NOMO-1 treated with dmso at 0.1 percent for 144 hours (cell line): ENCODE measurements around the gene SUN5.
"Not testable (repeated sequence)": the region's sequence is repeated elsewhere in the genome, so short reads cannot be mapped to it uniquely, and the experiment has no call there.

Experiments used
- DNase-seq: peaks from one replicate; lab custom pipeline; 2025; ENCODE audit not compliant: unreplicated experiment; lab: John Stamatoyannopoulos, UW

Gene SUN5

GRCh38 chr20:32965581-32966373 is 38.5 kb downstream of the SUN5 start:
- no peak for DNase-seq

GRCh38 chr20:32965115-32965514 is 39.1 kb downstream of the SUN5 start:
- no peak for DNase-seq

GRCh38 chr20:32964575-32964974 is 39.7 kb downstream of the SUN5 start:
- no peak for DNase-seq

- DNase-seq, result no peak
These were observed 41.1 kb downstream of the SUN5 start for GRCh38 chr20:32963176-32963575.

GRCh38 chr20:32962646-32963045 is 41.6 kb downstream of the SUN5 start:
- not testable (repeated sequence) for DNase-seq

- no peak for DNase-seq
These were observed 42.2 kb downstream of the SUN5 start for GRCh38 chr20:32962053-32962452.

GRCh38 chr20:32960849-32961731 is 43.1 kb downstream of the SUN5 start:
- no peak for DNase-seq

GRCh38 chr20:32960222-32960518 is 44.1 kb downstream of the SUN5 start:
- DNase-seq, result no peak

GRCh38 chr20:32959351-32960221 is 44.6 kb downstream of the SUN5 start:
- no peak for DNase-seq

- DNase-seq, result no peak
These were observed 45.7 kb downstream of the SUN5 start for GRCh38 chr20:32958574-32958973.

- DNase-seq, result no peak
These were observed 46.8 kb downstream of the SUN5 start for GRCh38 chr20:32957459-32957858.

GRCh38 chr20:32950539-32950938 is 53.7 kb downstream of the SUN5 start:
- DNase-seq, result not testable (repeated sequence)

GRCh38 chr20:32946629-32947028 is 57.6 kb downstream of the SUN5 start:
- no peak for DNase-seq

- no peak for DNase-seq
These were observed 58.5 kb downstream of the SUN5 start for GRCh38 chr20:32945710-32946221.

GRCh38 chr20:32943490-32944052 is 60.7 kb downstream of the SUN5 start:
- no peak for DNase-seq

GRCh38 chr20:32941155-32941885 is 62.9 kb downstream of the SUN5 start:
- DNase-seq, result no peak

GRCh38 chr20:32934580-32934979 is 69.7 kb downstream of the SUN5 start:
- no peak for DNase-seq
